Ovary (tissue), 9 donors: Measurements from ENCODE around the gene AGK. TPM values are rescaled to one million over a fixed set of nuclear protein-coding genes. Genes with fewer than 3 reads are reported as not detected.
"Not testable (repeated sequence)": the region's sequence is repeated elsewhere in the genome, so short reads cannot be mapped to it uniquely, and the experiment has no call there.

Experiments used
- DNase-seq, 5 donors: peaks; one replicate each; pipeline ENCODE4 v3.0.0-alpha.2; 2019 to 2020
- H3K27ac ChIP-seq, 2 donors: fragments of 200-600 bp; one replicate each; pipeline versions ENCODE4 v1.5.1 to v1.8.0; 2019 to 2022
- H3K27me3 ChIP-seq: fragments of 200-600 bp; one replicate; pipeline ENCODE4 v1.8.0; 2022
- H3K36me3 ChIP-seq: fragments of 200-600 bp; sonication (generic); one replicate; pipeline ENCODE4 v1.5.1; 2019
- H3K4me1 ChIP-seq: one replicate; pipeline ENCODE4 v1.8.1; 2013; ENCODE audit warnings: mild to moderate bottlenecking, moderate library complexity; ENCODE audit not compliant: insufficient read depth
- H3K4me3 ChIP-seq: fragments of 200-600 bp; sonication (generic); one replicate; pipeline ENCODE4 v1.5.1; 2017
- H3K9me3 ChIP-seq, 2 donors: fragments of 200-600 bp in 1 of 2; sonication (generic) in 1 of 2; one replicate each; pipeline versions ENCODE4 v1.5.1 to v1.8.1; 2013 to 2019; ENCODE audit warnings: mild to moderate bottlenecking in 1 of 2, moderate library complexity in 1 of 2
- EP300 ChIP-seq: sonication (generic); formaldehyde crosslinking; IDR thresholded peaks from one replicate; pipeline ENCODE4 v1.6.1; 2017; ENCODE audit warnings: antibody characterized with exemption
- POLR2A ChIP-seq: fragments of 450-650 bp; IDR thresholded peaks from one replicate; pipeline ENCODE4 v1.6.1; 2017; ENCODE audit warnings: antibody characterized with exemption, mild to moderate bottlenecking, moderate library complexity
- WGBS, 3 donors: extraction: QIAGEN DNeasy Blood & Tissue Kit in 1 of 3; methylation state at CpG; one replicate each; pipeline versions ENCODE4 v1.1.5 to v1.1.7; 2013 to 2017; 5-methylcytosine and 5-hydroxymethylcytosine counted together
- intact Hi-C, 4 donors: fragments of 100-400 bp; cut with DNase I; formaldehyde crosslinking; loops; one replicate each; pipeline versions ENCODE4 v1.11.0 to v1.15.1; 2022 to 2023
- polyA plus RNA-seq, 2 donors: library from polyadenylated mRNA; stranded (reverse); fragments of 200-250 nt in 1 of 2; fragments of 350-450 nt in 1 of 2; fragmentation: Illumina TruSeq in 1 of 2; extraction: RNeasy Lipid Tissue Mini Kit (QIAGEN cat#74804) in 1 of 2; gene quantifications; one replicate each; pipeline ENCODE4 v1.2.3, GENCODE V29; 2013 to 2014
- total RNA-seq, 7 donors: library from RNA; depleted of rRNA in 2 of 7; stranded (reverse); fragments of >200 nt in 2 of 7; fragmentation: NEBNext Ultra II Directional in 3 of 7; extraction: Animal tissue kit (Norgen Biotek cat#: 25700) in 3 of 7; gene quantifications; one replicate each; pipeline versions ENCODE4 v1.1.0 to v1.2.4, GENCODE V29; 2016 to 2023
- TF ChIP-seq, protein P1 (sequence below), 3 donors: fragments of 450-650 bp in 2 of 3; fragments of 200-600 bp in 1 of 3; IDR thresholded peaks; one replicate each; pipeline versions ENCODE4 v1.5.1 to v1.8.0; 2016 to 2022; ENCODE audit warnings: antibody characterized with exemption in 3 of 3, mild to moderate bottlenecking in 1 of 3
- donor health status: DM: no; HTN: no; CAD: no; lungs with moderate emphysema.
- donor health status: DM: no; HTN: no; CAD: no.
- donor health status: Bipolar disorder and iron deficiency.
- donor health status: DM: yes; HTN: yes; CAD: no.
- donor health status: DM: no; HTN: no; CAD: no.
- donor health status: DM: yes; HTN: yes; CAD: no.

Gene AGK
- total and polyA plus RNA-seq, 9 donors = 11.3 to 32.1 (median 21.8) TPM

DNA sequence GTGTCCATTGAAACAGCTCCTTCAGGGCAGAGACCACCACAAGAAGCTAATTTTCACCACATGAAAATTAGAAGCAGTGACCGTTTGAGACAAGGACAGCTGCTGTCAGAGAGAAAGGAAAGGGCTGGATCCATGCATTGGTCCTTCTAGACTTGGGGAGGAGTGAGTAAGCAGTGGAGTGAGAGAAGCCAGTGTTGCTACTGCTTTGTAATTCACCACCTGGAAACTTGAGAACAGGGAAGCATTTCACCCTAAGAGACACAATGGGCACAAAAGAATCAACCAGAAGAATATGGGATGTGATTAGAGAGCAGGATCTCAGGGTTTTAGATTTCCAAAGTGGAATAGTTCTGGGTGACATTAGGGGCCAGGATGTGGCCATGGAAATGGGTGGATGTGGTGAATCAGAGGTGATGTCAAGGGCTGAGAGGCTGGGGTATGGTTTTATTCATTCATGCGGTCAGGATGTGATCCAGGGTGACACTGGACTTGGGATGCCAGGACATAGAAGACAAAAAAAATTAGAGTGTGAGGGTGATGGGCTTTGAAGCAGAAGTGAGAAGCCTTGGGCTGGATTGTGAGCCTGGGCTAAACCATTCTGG, 89.1 kb downstream of the AGK start:
- Histone ChIP-seq H3K4me1 (no peaks in the 10 kb centered on the region), H3K27ac (no peak overlapping the region), H3K9me3 (no peaks in the 10 kb centered on the region), H3K36me3 (no peaks in the 10 kb centered on the region), H3K27me3 (no peaks in the 10 kb centered on the region), H3K4me3 (no peak overlapping the region)
- intact Hi-C loops = no loop called here
- WGBS, 3 donors = 74 to 84% (median 84%) methylated on average over 2 of the region's 2 CpGs
- DNase-seq = no peak
- TF ChIP-seq, protein P1, sequence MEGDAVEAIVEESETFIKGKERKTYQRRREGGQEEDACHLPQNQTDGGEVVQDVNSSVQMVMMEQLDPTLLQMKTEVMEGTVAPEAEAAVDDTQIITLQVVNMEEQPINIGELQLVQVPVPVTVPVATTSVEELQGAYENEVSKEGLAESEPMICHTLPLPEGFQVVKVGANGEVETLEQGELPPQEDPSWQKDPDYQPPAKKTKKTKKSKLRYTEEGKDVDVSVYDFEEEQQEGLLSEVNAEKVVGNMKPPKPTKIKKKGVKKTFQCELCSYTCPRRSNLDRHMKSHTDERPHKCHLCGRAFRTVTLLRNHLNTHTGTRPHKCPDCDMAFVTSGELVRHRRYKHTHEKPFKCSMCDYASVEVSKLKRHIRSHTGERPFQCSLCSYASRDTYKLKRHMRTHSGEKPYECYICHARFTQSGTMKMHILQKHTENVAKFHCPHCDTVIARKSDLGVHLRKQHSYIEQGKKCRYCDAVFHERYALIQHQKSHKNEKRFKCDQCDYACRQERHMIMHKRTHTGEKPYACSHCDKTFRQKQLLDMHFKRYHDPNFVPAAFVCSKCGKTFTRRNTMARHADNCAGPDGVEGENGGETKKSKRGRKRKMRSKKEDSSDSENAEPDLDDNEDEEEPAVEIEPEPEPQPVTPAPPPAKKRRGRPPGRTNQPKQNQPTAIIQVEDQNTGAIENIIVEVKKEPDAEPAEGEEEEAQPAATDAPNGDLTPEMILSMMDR (IDR thresholded peaks at IDR 0.05) = no peak
- TF ChIP-seq EP300 = no peak
- no peak for TF ChIP-seq POLR2A

DNA sequence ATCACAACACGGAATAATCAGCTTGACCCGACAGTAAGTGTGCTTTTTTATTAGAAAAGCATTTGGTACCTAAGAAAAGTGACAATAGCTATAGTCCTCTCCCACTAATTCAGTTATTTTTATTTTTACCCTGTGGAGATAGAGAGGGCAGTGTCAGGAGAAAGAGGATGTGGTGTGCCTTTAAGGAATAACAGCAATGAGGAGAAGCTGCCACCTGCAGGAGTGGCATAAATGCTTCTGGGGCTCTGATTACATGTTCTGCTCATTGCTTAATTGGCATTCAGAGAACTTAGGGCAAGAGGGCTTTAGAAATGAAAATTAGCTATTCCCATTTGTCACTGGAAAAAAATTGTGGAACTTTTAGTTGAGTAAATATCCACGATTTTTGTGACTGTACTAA, 90.7 kb downstream of the AGK start:
- Histone ChIP-seq H3K36me3 (no peaks in the 10 kb centered on the region), H3K27me3 (no peaks in the 10 kb centered on the region), H3K4me3 (no peak overlapping the region), H3K9me3 (no peaks in the 10 kb centered on the region), H3K4me1 (no peaks in the 10 kb centered on the region), H3K27ac (no peak overlapping the region)
- 88 to 95% (median 91%) methylated on average over 3 of the region's 3 CpGs for WGBS, 3 donors
- intact Hi-C loops = no loop called here
- TF ChIP-seq, protein P1 (IDR thresholded peaks at IDR 0.05) = no peak
- no peak for DNase-seq

DNA sequence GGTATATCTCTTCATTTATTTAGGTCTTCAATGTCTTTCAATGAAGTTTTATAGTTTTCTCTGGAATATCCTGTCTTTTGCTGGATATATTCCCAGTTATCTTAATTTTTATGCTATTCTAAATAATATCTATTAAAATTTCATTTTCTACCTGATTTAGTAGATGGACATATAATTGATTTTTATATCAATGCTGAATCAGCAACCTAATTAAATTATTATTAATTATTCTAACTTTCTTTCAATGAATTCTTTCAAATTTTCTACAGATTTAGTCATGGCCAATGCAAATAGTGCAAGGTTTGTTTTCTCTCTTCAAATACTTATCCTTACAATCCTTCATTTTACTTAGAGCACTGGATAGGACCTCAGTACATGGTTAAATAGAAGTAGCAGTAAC, 94.0 kb downstream of the AGK start:
- Histone ChIP-seq H3K4me1 (no peaks in the 10 kb centered on the region), H3K9me3 (no peaks in the 10 kb centered on the region), H3K36me3 (no peaks in the 10 kb centered on the region), H3K27ac (no peak overlapping the region), H3K4me3 (no peak overlapping the region), H3K27me3 (no peaks in the 10 kb centered on the region)
- DNase-seq = no peak
- TF ChIP-seq EP300 (no peak), POLR2A (no peak)
- TF ChIP-seq, protein P1 (IDR thresholded peaks at IDR 0.05) = no peak
- intact Hi-C loops = no loop called here

DNA sequence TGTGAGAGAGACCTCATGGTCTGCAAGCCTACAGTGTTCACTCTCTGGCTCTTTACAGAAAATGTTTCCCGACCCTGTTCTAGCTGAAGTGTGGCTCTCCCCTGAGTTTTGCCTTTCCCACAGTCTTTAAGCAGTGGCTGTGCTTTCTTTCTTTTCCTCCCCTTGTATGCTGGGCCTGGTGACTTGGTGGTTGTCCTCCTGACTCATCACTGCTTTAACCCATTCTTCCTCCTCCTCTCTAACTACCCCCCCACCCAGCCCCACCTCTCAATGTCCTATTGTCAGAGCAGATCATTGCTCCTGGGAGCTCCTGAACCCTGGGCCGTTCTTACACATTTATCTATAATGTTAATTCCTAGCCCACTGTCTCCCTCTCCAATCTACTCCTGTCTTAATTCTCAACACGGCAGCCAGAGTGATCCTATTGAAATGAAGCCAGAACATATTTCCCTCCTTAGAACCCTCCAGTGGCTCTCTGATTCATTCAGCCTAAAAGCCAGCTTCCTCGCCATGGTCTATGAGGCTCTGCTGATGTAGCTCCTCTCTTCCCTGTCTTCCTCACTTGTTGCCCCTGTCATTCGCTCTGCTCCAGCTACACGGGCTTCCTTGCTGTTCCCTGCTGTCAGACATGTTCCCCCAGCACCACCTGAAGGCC, 95.7 kb downstream of the AGK start:
- H3K27me3 ChIP-seq = no peaks in the 10 kb centered on the region
- H3K9me3 ChIP-seq = no peaks in the 10 kb centered on the region
- TF ChIP-seq, protein P1 (IDR thresholded peaks at IDR 0.05) = no peak
- no peaks in the 10 kb centered on the region for H3K36me3 ChIP-seq
- DNase-seq = no peak
- H3K27ac ChIP-seq = no peak overlapping the region
- WGBS, 3 donors = 87 to 88% (median 87%) methylated on average over 6 of the region's 6 CpGs
- no peaks in the 10 kb centered on the region for H3K4me1 ChIP-seq
- no peak overlapping the region for H3K4me3 ChIP-seq
- intact Hi-C loops = no loop called here

DNA sequence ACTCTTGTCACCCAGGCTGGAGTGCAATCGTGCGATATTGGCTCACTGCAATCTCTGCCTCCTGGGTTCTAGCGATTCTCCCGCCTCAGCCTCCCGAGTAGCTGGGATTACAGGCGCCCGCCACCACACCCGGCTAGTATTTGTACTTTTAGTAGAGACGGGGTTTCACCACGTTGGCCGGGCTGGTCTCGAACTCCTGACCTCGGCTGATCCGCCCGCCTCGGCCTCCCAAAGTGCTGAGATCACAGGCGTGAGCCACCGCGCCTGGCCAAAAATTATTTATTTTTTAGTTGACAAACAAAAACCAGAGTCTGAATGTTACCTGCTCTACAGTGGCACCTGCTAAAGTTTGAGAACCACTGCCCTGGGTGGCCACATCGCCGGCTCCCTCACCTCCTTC, 96.5 kb downstream of the AGK start:
- H3K27me3 ChIP-seq, H3K36me3 ChIP-seq, H3K4me1 ChIP-seq, H3K9me3 ChIP-seq, H3K4me3 ChIP-seq, H3K27ac ChIP-seq, DNase-seq, intact Hi-C loops: not testable (repeated sequence)
- WGBS, 3 donors = 92 to 98% (median 95%) methylated on average over 21 of the region's 21 CpGs
